ENCODE results near the gene TTLL7.

TTLL7 gene

GRCh38 chr1:83912876-83913275, 86.1 kb downstream of the TTLL7 start:
- DNase-seq (ENCODE audit: low read depth) = no peak
- no peak overlapping the region for H3K4me3 ChIP-seq (ENCODE audit: low read length)
- TF ChIP-seq, protein P1, sequence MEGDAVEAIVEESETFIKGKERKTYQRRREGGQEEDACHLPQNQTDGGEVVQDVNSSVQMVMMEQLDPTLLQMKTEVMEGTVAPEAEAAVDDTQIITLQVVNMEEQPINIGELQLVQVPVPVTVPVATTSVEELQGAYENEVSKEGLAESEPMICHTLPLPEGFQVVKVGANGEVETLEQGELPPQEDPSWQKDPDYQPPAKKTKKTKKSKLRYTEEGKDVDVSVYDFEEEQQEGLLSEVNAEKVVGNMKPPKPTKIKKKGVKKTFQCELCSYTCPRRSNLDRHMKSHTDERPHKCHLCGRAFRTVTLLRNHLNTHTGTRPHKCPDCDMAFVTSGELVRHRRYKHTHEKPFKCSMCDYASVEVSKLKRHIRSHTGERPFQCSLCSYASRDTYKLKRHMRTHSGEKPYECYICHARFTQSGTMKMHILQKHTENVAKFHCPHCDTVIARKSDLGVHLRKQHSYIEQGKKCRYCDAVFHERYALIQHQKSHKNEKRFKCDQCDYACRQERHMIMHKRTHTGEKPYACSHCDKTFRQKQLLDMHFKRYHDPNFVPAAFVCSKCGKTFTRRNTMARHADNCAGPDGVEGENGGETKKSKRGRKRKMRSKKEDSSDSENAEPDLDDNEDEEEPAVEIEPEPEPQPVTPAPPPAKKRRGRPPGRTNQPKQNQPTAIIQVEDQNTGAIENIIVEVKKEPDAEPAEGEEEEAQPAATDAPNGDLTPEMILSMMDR (IDR thresholded peaks at IDR 0.05; ENCODE audit: insufficient read depth, low read depth, low read length, missing control alignments) = no peak

DNA sequence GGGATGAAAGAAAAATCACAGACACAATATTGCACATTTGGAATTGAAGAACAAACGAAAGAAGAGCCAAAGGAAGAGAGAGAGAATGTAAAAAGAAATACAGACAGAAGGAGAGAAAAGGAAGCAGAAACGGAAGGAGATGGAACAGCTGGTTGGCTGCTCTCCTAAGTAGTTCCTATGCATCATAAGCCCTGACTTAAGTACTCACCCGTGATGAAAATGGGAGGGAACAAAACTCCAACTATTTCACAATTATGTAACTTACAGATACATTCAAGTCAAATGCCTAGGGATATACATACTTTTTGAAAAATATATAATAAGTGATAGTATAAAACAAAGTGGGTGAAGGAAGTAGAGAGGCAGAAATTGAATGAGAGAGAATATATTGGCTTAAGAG, 88.5 kb downstream of the TTLL7 start:
- TF ChIP-seq, protein P1 (IDR thresholded peaks at IDR 0.05; ENCODE audit: insufficient read depth, low read depth, low read length, missing control alignments) = no peak
- peak; percentile 50 for DNase-seq (ENCODE audit: low read depth)
- H3K4me3 ChIP-seq (ENCODE audit: low read length) = no peak overlapping the region

- TF ChIP-seq, protein P1 (IDR thresholded peaks at IDR 0.05; ENCODE audit: insufficient read depth, low read depth, low read length, missing control alignments) = no peak
Observed at GRCh38 chr1:83909687-83910086, 89.2 kb downstream of the TTLL7 start.

GRCh38 chr1:83905315-83905907, 93.5 kb downstream of the TTLL7 start:
- H3K4me3 ChIP-seq (ENCODE audit: low read length) = no peak overlapping the region
- TF ChIP-seq, protein P1 (IDR thresholded peaks at IDR 0.05; ENCODE audit: insufficient read depth, low read depth, low read length, missing control alignments) = peak; percentile 63
- peak; percentile 34 for DNase-seq (ENCODE audit: low read depth)

More at GRCh38 chr1:83909687-83910086, 89.2 kb downstream of the TTLL7 start:
- DNase-seq (ENCODE audit: low read depth) = no peak
- H3K4me3 ChIP-seq (ENCODE audit: low read length) = no peak overlapping the region

GRCh38 chr1:83901547-83902155, 97.3 kb downstream of the TTLL7 start:
- H3K4me3 ChIP-seq (ENCODE audit: low read length) = no peak overlapping the region
- peak; percentile 95 for DNase-seq (ENCODE audit: low read depth)
- TF ChIP-seq, protein P1 (IDR thresholded peaks at IDR 0.05; ENCODE audit: insufficient read depth, low read depth, low read length, missing control alignments) = no peak

- peak; percentile 86 for DNase-seq (ENCODE audit: low read depth)
- H3K4me3 ChIP-seq (ENCODE audit: low read length) = no peak overlapping the region
- TF ChIP-seq, protein P1 (IDR thresholded peaks at IDR 0.05; ENCODE audit: insufficient read depth, low read depth, low read length, missing control alignments) = no peak
Observed at GRCh38 chr1:83900524-83900923, 98.4 kb downstream of the TTLL7 start.

- TF ChIP-seq, protein P1 (IDR thresholded peaks at IDR 0.05; ENCODE audit: insufficient read depth, low read depth, low read length, missing control alignments) = no peak
- no peak for DNase-seq (ENCODE audit: low read depth)
- no peak overlapping the region for H3K4me3 ChIP-seq (ENCODE audit: low read length)
Observed at GRCh38 chr1:83897516-83897915, 101.4 kb downstream of the TTLL7 start.

Measured in epithelial cell of esophagus (primary cell).